Measurements from ENCODE around the gene ACP6.

The ACP6 gene

DNA sequence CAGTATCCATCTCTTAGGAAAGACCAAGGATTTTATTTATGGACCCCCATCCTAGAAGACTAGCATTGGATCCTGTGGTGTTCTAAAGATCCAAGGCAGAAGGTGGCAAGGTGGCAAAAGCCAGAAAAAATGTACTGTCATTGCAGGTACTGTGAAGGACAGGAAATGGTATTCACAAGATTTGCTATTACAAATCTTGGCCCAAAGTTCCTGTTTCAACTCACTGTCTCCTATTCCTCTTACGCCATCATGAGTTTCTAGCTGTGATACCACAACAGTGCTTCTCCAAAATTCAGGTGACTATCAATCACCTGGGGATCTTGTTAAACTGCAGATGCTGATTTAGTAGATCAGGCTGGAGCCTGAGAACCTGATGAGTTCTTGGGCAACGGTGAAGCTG is 21.4 kb downstream of the ACP6 start:
- no peak for DNase-seq

DNA sequence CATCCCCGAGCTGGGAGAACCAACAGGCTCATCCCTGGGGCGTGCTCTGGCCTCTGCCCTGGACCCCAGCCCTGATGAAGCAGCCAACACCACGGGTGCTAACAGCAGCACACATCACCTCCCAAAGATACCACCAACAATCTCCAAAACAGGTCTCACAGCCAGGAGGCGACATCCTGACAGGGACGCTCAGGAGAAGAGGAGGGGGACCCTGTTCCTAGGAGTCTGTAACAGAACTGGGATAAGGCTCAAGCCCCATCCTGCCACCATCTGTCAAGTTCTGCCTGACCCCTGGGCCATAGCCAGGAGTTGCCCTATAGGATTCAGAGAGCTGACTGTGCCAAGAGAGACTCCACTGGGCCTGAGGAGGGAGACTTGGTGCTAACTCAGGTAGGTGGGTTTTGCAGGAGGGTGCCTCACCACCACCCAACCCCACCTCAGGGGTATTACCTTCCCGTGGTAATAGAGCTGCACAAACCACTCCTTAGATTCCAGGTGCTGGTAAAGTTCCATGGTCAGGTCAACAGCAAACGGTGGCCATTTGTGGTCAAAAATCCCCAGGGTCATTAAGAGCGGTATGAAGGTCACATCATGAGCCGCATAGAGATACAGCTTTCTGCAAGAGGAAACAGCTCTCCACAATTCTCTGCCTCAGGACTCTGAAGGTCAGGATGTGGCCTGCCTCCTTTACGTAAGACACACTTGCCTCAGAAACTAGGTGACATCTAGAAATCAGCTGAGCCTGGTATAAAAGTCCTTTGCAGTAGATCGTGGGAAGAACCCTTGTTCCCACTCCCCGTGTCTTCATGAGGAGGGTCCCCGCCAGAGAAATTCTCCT is 22.3 kb downstream of the ACP6 start:
- DNase-seq, result no peak

DNA sequence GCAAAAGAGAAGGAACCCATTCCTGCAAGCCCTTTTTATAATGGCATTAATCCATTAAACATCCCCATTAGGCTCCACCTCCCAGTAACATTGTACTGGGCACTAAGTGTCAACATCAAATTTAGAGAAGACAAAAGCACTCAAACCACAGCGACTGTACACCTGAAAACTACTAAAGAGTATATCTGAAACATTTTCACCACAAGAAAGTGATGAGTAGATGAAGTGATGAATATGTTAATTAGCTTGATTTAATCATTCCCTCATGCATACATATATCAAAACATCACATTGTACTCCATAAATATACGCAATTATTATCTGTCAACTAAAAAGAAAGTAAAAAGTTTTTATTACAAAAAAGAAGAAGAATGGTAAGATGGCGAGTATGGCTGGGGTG is 26.4 kb downstream of the ACP6 start:
- DNase-seq, result no peak

GRCh38 chr1:147641695-147642592 is 28.4 kb downstream of the ACP6 start:
- peak; percentile 30 for DNase-seq

DNA sequence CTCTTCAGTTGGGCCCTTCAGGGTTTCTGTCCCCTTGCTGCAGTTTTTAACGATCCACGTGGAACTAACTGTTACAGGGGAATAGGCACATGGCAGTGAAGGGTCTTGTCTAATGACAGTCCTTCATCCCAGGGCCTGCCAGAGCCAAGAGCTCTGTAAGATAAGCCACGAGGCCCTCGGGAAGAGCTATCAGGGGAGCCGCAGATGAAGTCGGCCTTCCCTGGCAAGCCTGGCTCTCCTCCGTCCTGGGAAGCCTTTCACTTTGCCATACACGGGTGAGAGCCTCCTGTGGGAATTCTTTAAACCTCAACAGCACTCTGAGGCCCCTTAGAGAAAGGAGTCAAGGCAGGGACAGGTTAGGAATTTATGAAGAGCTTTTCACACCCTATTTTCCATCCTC is 29.0 kb downstream of the ACP6 start:
- peak; percentile 64 for DNase-seq

- peak; percentile 92 for DNase-seq
These were observed 29.7 kb downstream of the ACP6 start for GRCh38 chr1:147640553-147641165.

GRCh38 chr1:147636314-147636713 is 34.0 kb downstream of the ACP6 start:
- DNase-seq, result no peak

- DNase-seq, result no peak
These were observed 35.0 kb downstream of the ACP6 start for GRCh38 chr1:147635342-147635741.

DNA sequence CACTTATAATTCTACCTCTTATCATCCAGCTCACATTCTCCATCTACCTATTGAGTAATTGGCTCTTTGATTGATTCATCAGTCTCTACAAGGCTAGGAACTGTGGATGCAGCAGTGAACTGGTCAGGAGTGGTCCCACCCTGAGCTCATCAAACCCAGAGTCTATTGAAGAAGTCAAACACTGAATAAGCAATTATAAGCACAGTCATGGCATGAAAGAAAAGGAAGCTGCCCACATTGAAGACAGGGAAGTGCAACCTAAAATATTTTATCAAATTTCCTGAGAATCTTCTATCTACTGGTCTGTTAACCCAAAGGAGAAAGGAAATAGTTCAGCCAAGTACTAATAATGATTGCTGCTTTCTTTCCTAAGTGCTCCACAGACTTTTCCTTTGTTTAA is 35.7 kb downstream of the ACP6 start:
- DNase-seq, result no peak

DNA sequence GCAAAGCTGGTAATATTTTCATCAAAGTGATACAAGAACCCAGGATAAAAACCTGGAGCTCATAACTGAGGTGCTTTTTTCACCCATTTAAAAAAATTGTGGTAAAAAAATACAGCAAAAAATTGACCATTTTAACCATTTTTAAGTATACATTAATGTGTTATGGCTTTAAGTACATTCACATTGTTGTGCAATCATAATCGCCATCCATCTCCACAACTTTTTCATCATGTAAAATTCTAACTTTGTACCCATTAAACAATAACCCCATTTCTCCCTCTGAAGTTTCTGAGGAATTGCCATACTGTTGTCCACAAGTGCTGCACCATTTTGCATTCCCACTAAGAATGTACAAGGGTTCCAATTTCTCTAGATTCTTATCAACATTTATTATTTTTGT is 36.6 kb downstream of the ACP6 start:
- DNase-seq, result no peak

- DNase-seq, result no peak
These were observed 38.5 kb downstream of the ACP6 start for GRCh38 chr1:147631839-147632238.

DNA sequence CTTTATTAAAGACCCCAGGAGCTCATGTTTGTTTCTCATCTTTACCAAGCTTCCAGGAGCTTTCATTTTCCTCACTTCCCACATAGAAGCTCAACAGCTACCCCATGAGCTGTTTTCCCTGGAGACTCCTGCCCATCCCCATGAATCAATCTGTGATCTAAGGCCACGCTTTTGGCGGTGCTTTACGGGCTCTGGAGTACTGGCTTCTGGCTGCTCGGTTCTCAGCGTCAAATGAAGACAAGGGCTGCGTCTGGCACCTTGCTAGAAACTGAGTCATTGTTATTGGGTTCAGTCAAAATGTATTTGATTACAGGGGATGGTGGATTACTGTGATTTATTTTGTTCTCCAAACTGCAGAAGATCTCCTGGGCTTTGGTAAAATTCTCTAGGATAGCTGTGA is 39.9 kb downstream of the ACP6 start:
- peak; percentile 7 for DNase-seq

DNA sequence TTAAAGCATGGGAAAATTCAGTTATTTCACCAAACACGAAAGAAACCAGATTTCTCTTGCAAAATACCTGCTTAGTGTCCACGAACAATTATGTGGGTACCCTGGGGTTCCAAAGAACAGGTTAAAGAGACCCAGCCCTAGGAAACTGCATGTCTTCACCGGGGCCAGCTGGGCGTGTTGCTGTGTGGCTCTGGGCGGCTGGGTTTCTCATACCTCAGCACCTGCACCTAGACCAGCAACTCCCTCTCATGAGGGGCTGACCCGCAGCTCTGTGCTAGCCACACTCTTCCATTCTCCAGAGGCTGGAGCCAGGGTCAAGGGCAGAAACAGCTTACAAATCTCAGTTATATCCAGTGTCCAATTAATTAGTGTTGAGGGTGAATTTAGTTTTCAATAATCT is 40.3 kb downstream of the ACP6 start:
- no peak for DNase-seq

- DNase-seq, result no peak
These were observed 41.9 kb downstream of the ACP6 start for GRCh38 chr1:147628441-147628840.

GRCh38 chr1:147627435-147628110 is 42.8 kb downstream of the ACP6 start:
- DNase-seq, result peak; percentile 65

- peak; percentile 42 for DNase-seq
These were observed 43.6 kb downstream of the ACP6 start for GRCh38 chr1:147626739-147627138.

- no peak for DNase-seq
These were observed 44.0 kb downstream of the ACP6 start for GRCh38 chr1:147626291-147626690.

DNA sequence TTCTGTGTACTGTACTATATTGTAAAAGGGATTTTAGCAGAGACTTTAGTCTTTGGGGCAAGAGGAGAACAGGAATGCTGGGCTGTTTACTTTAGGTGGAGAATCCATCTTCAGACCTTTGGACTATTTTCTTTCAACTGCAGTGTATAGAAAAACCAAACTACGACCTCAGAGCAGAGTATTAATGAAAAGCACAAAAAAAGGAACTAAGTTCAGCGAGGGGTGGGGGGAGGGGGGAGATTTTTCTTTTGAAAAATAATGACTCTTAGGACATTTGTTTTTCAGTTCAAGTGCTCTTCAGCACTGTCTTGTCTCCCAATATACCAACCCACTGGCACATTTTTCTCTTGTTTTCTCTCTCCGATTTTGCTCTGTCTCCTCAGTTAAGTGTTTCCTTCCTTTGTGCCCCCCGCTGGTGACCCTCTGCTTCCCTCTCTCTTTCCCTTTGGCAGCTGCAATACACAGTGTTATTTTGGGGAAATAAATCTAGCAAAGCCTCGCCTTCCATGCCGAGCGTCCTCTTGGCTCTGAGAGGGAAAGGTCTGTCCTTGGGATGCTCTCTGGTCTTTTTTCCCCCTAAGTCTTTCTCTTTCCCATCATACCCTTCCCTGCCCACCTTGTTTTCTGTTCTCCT is 44.8 kb downstream of the ACP6 start:
- DNase-seq, result no peak

DNA sequence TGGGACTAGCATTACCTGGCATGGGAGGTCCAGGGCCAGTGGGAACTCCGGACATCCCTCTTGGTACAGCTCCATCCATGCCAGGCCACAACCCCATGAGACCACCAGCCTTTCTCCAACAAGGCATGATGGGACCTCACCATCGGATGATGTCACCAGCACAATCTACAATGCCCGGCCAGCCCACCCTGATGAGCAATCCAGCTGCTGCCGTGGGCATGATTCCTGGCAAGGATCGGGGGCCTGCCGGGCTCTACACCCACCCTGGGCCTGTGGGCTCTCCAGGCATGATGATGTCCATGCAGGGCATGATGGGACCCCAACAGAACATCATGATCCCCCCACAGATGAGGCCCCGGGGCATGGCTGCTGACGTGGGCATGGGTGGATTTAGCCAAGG is 45.8 kb downstream of the ACP6 start:
- no peak for DNase-seq

DNA sequence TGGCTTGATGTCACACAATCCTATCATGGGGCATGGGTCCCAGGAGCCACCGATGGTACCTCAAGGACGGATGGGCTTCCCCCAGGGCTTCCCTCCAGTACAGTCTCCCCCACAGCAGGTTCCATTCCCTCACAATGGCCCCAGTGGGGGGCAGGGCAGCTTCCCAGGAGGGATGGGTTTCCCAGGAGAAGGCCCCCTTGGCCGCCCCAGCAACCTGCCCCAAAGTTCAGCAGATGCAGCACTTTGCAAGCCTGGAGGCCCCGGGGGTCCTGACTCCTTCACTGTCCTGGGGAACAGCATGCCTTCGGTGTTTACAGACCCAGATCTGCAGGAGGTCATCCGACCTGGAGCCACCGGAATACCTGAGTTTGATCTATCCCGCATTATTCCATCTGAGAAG is 46.3 kb downstream of the ACP6 start:
- no peak for DNase-seq

DNA sequence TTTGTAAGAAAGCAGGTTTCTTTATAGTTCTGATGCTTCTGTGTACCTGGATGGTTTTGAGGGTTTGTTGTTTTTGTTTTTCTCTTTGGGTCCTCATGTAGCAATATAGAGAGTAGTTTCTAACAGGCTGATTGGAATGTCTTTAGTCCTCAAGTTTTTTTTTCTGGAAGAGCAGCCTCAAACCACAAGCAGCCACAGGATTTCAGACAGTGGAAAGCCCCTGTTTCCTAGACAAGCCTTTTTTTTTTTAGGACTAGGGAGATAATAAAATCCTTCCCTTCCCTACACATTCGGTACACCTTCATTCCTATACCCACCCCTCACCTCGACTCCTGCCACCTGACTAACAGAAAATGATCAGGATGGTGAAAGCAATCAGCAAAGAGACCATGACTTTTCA is 47.6 kb downstream of the ACP6 start:
- no peak for DNase-seq

DNA sequence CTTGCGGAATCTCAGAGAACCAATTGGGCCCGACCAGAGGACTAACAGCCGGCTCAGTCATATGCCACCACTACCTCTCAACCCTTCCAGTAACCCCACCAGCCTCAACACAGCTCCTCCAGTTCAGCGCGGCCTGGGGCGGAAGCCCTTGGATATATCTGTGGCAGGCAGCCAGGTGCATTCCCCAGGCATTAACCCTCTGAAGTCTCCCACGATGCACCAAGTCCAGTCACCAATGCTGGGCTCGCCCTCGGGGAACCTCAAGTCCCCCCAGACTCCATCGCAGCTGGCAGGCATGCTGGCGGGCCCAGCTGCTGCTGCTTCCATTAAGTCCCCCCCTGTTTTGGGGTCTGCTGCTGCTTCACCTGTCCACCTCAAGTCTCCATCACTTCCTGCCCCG is 49.8 kb downstream of the ACP6 start:
- no peak for DNase-seq

DNA sequence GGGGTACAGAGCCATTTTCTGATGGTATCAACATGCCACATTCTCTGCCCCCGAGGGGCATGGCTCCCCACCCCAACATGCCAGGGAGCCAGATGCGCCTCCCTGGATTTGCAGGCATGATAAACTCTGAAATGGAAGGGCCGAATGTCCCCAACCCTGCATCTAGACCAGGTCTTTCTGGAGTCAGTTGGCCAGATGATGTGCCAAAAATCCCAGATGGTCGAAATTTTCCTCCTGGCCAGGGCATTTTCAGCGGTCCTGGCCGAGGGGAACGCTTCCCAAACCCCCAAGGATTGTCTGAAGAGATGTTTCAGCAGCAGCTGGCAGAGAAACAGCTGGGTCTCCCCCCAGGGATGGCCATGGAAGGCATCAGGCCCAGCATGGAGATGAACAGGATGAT is 50.6 kb downstream of the ACP6 start:
- DNase-seq, result no peak
